CD4-positive, alpha-beta T cell treated with Interferon alpha-2 for 1 hour (primary cell): Measurements from ENCODE around the gene CENPP.
A peak's percentile ranks its signal among the peaks of the same experiment; 100 is the strongest.
"Not testable (repeated sequence)": the region's sequence is repeated elsewhere in the genome, so short reads cannot be mapped to it uniquely, and the experiment has no call there.

Experiments
- DNase-seq, 2 donors: peaks; one replicate each; pipeline ENCODE4 v3.0.0-alpha.2; 2020 to 2022

The CENPP gene

GRCh38 chr9:92384375-92384774, 58.6 kb downstream of the CENPP start:
- no peak for DNase-seq

GRCh38 chr9:92385001-92385400, 59.2 kb downstream of the CENPP start:
- DNase-seq, result no peak

GRCh38 chr9:92385477-92385876, 59.7 kb downstream of the CENPP start:
- no peak for DNase-seq

GRCh38 chr9:92385953-92386352, 60.2 kb downstream of the CENPP start:
- no peak for DNase-seq

GRCh38 chr9:92392690-92393089, 66.9 kb downstream of the CENPP start:
- DNase-seq, result no peak

GRCh38 chr9:92393686-92394085, 67.9 kb downstream of the CENPP start:
- no peak for DNase-seq

- no peak for DNase-seq
Observed at GRCh38 chr9:92395617-92396016, 69.9 kb downstream of the CENPP start.

- no peak for DNase-seq
Observed at GRCh38 chr9:92397853-92398252, 72.1 kb downstream of the CENPP start.

- DNase-seq, result no peak
Observed at GRCh38 chr9:92402360-92402759, 76.6 kb downstream of the CENPP start.

GRCh38 chr9:92402826-92403745, 77.3 kb downstream of the CENPP start:
- no peak for DNase-seq

GRCh38 chr9:92404042-92404836, 78.5 kb downstream of the CENPP start, which contains the start of gene OGN:
Gene OGN (minus strand): TSS chr9:92404578. CDS start chr9:92403407, 1,171 bp downstream.
- peak in 1 of 2 donors; percentile 12 for DNase-seq

- DNase-seq, result no peak
Observed at GRCh38 chr9:92405818-92406217, 80.1 kb downstream of the CENPP start.

GRCh38 chr9:92406477-92406876, 80.7 kb downstream of the CENPP start:
- DNase-seq, result peak; percentile 70 to 72

GRCh38 chr9:92407818-92408217, 82.1 kb downstream of the CENPP start:
- no peak for DNase-seq

GRCh38 chr9:92408747-92409478, 83.2 kb downstream of the CENPP start:
- no peak for DNase-seq

- not testable (repeated sequence) for DNase-seq
Observed at GRCh38 chr9:92411157-92411556, 85.4 kb downstream of the CENPP start.

- no peak for DNase-seq
Observed at GRCh38 chr9:92414566-92414965, 88.8 kb downstream of the CENPP start.

- DNase-seq, result no peak
Observed at GRCh38 chr9:92422611-92423338, 97.0 kb downstream of the CENPP start.

GRCh38 chr9:92423612-92424011, 97.9 kb downstream of the CENPP start:
- DNase-seq, result no peak

- DNase-seq, result no peak
Observed at GRCh38 chr9:92424340-92424739, 98.6 kb downstream of the CENPP start, which contains the start of gene OMD. Gene OMD (minus strand): TSS chr9:92424471. CDS start chr9:92417558, 6,913 bp downstream.

GRCh38 chr9:92425474-92425873, 99.7 kb downstream of the CENPP start:
- no peak for DNase-seq

- no peak for DNase-seq
Observed at GRCh38 chr9:92426501-92427145, 100.9 kb downstream of the CENPP start.
